GM12873 (cell line): Measurements from ENCODE around the gene RAB30.

Experiments used
- TF ChIP-seq, protein P1 (sequence below): IDR thresholded peaks from 2 replicates; pipeline ENCODE4 v1.5.1; 2012; ENCODE audit warnings: low read depth, mild to moderate bottlenecking, moderate library complexity, low read length, control low read depth; ENCODE audit not compliant: insufficient read depth; ENCODE audit errors: missing control alignments

Gene RAB30

DNA sequence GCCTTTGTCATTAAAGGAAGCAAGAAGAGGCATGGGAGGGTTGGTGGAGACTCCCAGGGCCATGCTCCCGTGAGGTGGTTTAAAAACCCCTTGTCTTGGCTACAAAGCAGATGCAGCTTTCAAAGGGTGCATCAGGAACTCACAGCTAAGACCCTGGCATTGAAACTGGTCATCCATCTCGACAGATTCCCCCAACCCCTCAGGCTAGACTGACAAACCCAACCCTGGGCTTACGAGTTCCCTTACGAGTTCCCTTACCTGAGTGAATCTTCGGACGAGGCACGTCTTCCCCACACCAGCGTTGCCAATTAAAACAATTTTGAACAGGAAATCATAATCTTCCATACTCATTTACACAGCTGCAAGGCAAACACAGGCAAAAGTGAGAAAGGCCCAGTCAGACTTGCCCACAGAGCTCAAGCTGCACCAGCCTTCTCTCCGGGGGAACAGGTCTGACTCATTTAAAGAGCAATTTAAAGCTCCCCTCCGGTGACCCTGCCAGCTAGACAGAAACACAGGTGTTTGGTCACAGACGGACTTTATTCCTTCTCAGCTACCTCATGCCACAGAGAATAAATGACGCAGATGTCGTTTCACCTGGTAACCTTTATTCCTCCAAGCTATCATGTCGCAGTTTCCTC is 74.6 kb downstream of the RAB30 start:
- TF ChIP-seq, protein P1, sequence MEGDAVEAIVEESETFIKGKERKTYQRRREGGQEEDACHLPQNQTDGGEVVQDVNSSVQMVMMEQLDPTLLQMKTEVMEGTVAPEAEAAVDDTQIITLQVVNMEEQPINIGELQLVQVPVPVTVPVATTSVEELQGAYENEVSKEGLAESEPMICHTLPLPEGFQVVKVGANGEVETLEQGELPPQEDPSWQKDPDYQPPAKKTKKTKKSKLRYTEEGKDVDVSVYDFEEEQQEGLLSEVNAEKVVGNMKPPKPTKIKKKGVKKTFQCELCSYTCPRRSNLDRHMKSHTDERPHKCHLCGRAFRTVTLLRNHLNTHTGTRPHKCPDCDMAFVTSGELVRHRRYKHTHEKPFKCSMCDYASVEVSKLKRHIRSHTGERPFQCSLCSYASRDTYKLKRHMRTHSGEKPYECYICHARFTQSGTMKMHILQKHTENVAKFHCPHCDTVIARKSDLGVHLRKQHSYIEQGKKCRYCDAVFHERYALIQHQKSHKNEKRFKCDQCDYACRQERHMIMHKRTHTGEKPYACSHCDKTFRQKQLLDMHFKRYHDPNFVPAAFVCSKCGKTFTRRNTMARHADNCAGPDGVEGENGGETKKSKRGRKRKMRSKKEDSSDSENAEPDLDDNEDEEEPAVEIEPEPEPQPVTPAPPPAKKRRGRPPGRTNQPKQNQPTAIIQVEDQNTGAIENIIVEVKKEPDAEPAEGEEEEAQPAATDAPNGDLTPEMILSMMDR = no peak

DNA sequence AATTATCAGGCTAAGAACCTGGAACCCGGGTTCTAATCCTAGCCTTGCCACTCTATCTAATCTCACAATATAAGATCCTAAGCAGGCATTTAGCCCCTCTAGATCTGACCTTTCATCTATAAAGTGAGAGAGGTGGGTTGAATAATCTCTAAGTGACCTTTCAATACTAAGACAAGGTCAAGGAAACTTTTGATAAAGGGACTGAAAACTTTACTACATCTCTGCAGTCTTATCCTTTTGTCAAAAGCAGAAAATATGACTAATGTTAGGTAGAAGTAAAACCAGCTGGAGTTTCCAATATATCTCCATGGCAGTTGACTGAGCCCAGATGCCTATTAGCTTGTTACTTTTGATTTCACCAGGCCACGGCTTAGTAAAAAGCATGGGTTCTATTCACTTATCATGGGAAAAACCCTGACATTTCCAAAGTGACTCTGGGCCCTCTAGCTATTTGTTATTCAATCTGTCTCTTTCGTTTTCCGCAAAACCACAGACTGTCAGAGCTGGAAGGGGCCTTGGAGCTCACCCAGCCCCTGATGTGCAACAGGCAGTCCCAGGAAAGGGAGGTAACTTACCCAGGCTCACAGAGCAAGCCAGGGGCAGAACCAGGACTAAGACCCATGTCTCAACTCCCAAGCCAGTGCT is 75.8 kb downstream of the RAB30 start:
- TF ChIP-seq, protein P1 = no peak

- TF ChIP-seq, protein P1 = no peak
These were observed 76.5 kb downstream of the RAB30 start for GRCh38 chr11:82995235-82995634.

GRCh38 chr11:82994604-82995230 is 77.0 kb downstream of the RAB30 start:
- TF ChIP-seq, protein P1 = no peak

DNA sequence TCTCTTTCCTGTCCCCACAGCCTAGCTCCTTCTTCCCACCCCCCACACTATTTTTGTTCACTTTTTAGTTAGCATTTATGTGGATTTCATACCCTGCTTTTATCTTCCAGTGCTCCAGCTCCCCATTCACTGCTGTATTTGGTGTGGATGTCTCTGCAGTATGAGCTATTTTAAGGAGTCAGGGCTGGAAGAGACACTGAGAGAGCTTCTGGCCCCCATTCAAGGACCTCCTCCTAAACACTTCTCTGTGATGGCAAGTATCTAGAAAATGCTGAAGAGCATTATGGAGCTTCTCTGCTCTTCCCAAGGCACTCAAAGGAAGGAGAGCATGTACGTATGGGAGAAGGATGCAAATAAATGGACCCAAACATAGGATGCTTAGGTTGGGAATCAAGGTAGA is 79.5 kb downstream of the RAB30 start:
- TF ChIP-seq, protein P1 = no peak

- TF ChIP-seq, protein P1 = no peak
These were observed 81.9 kb downstream of the RAB30 start for GRCh38 chr11:82989628-82990404.
